Measurements from ENCODE around the gene BACH2. TPM values are rescaled to one million over a fixed set of nuclear protein-coding genes. Genes with fewer than 3 reads are reported as not detected.

Gene BACH2
- total and polyA plus RNA-seq, 2 donors (not counting 1 experiment from before 2014, with no cell fraction given) = 2.2 to 2.6 TPM

DNA sequence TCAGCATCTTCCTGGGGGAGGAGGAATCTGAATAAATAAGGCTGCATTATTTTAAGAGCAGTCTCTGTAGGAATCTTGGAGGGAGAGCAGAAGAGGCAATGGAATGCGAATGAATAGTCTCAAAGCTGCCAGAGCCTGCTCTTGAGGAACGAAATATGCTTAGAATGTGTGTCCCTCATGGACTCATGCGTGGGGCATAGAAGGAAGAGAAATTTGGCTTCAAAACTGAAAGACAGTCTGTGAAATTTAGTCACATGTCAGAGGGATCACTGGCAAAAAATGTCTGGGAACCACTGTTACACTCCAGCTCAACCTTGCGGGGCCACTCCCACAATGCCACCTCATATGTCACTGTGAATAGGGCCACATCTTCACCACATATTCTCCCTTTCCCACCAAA lies 306.9 kb downstream of the BACH2 start:
- Histone ChIP-seq H2AFZ (ENCODE audit: low read length) (no peak overlapping the region), H3K36me3 (ENCODE audit: control insufficient read depth, insufficient read depth, low read length) (no peaks in the 10 kb centered on the region), H3K4me3 (replicated peaks in 1 of 4; ENCODE audit: control extremely low read depth in 1 of 4, insufficient read depth in 1 of 4, low read depth in 3 of 4, low read length in 4 of 4) (no peak overlapping the region), H3K9ac (ENCODE audit: insufficient read depth, low read length) (no peak overlapping the region), H3K9me3 (ENCODE audit: control insufficient read depth, insufficient read depth, low read depth, low read length) (no peaks in the 10 kb centered on the region), H3K4me2 (ENCODE audit: extremely low read depth, insufficient read depth, low read length) (no peak overlapping the region), H3K79me2 (ENCODE audit: control insufficient read depth, insufficient read depth, low read length) (no peaks in the 10 kb centered on the region), H3K27me3 (ENCODE audit: control insufficient read depth, insufficient read depth, low read length) (no peaks in the 10 kb centered on the region), H3K27ac (ENCODE audit: insufficient read depth, low read length) (peak overlapping the region; percentile 42), H4K20me1 (ENCODE audit: control insufficient read depth, extremely low read depth, insufficient read depth, low read length) (no peaks in the 10 kb centered on the region), H3K4me1 (ENCODE audit: control insufficient read depth, extremely low read depth, insufficient read depth, low read length) (peaks cover 21% of the 10 kb centered on the region)
- peak; percentile 56 to 97 for DNase-seq (ENCODE audit: low read depth in 2 of 2)
- TF ChIP-seq, protein P1, sequence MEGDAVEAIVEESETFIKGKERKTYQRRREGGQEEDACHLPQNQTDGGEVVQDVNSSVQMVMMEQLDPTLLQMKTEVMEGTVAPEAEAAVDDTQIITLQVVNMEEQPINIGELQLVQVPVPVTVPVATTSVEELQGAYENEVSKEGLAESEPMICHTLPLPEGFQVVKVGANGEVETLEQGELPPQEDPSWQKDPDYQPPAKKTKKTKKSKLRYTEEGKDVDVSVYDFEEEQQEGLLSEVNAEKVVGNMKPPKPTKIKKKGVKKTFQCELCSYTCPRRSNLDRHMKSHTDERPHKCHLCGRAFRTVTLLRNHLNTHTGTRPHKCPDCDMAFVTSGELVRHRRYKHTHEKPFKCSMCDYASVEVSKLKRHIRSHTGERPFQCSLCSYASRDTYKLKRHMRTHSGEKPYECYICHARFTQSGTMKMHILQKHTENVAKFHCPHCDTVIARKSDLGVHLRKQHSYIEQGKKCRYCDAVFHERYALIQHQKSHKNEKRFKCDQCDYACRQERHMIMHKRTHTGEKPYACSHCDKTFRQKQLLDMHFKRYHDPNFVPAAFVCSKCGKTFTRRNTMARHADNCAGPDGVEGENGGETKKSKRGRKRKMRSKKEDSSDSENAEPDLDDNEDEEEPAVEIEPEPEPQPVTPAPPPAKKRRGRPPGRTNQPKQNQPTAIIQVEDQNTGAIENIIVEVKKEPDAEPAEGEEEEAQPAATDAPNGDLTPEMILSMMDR (conservative IDR thresholded peaks at IDR 0.05 in 1 of 2, IDR thresholded peaks at IDR 0.05 in 1 of 2; ENCODE audit: low read depth in 1 of 2, low read length in 2 of 2) = no peak
- TF ChIP-seq EZH2 (IDR thresholded peaks at IDR 0.05; ENCODE audit: low read length, missing control alignments) = no peak

DNA sequence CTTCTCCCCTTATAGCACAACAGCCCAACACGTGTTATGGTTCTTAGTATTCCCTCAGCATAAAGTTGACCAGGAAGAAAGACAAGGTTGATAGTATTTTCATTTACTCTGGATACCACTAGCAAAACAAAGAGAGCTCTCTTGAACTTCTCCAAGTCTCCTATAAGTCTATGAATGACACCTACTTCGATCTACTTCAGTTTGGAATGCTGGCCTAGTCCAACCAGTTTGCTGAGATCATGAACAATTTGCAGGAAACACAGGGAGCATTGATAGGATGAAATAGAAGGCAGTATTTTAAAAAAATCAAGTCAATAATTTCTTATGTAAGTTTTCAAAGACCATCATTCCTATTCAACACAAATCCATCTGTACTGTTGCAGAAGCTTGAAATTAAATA lies 308.8 kb downstream of the BACH2 start:
- no peak for TF ChIP-seq EZH2 (IDR thresholded peaks at IDR 0.05; ENCODE audit: low read length, missing control alignments)
- TF ChIP-seq, protein P1 (conservative IDR thresholded peaks at IDR 0.05 in 1 of 2, IDR thresholded peaks at IDR 0.05 in 1 of 2; ENCODE audit: low read depth in 1 of 2, low read length in 2 of 2) = no peak
- no peak overlapping the region for H3K4me2 ChIP-seq (ENCODE audit: extremely low read depth, insufficient read depth, low read length)
- peaks cover 22% of the 10 kb centered on the region for H3K4me1 ChIP-seq (ENCODE audit: control insufficient read depth, extremely low read depth, insufficient read depth, low read length)
- no peaks in the 10 kb centered on the region for H3K36me3 ChIP-seq (ENCODE audit: control insufficient read depth, insufficient read depth, low read length)
- no peak overlapping the region for H3K9ac ChIP-seq (ENCODE audit: insufficient read depth, low read length)
- no peak overlapping the region for H3K4me3 ChIP-seq (replicated peaks in 1 of 4; ENCODE audit: control extremely low read depth in 1 of 4, insufficient read depth in 1 of 4, low read depth in 3 of 4, low read length in 4 of 4)
- H3K27me3 ChIP-seq (ENCODE audit: control insufficient read depth, insufficient read depth, low read length) = no peaks in the 10 kb centered on the region
- H3K79me2 ChIP-seq (ENCODE audit: control insufficient read depth, insufficient read depth, low read length) = no peaks in the 10 kb centered on the region
- H2AFZ ChIP-seq (ENCODE audit: low read length) = no peak overlapping the region
- H4K20me1 ChIP-seq (ENCODE audit: control insufficient read depth, extremely low read depth, insufficient read depth, low read length) = no peaks in the 10 kb centered on the region
- no peaks in the 10 kb centered on the region for H3K9me3 ChIP-seq (ENCODE audit: control insufficient read depth, insufficient read depth, low read depth, low read length)
- DNase-seq (ENCODE audit: low read depth in 2 of 2) = no peak
- no peak overlapping the region for H3K27ac ChIP-seq (ENCODE audit: insufficient read depth, low read length)

DNA sequence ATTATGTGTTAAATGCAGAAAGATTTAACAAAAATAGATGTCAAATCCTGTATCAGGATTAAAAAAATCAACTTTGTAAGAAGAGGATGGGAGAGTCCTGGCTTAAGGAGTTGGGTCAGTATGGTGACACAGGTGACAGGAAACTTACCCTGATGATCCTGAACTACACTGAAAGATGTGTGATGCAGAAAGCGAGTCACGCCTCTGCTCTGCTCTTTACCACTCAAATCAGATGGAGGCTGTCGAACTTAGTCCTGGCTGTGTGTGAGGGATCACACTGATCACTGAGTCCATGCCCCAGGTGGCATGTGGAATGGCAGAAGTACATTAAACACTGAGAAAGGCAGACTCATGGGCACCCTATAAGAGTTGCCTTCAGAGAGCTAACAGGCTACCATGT lies 309.5 kb downstream of the BACH2 start:
- peak overlapping the region; percentile 61 for H3K27ac ChIP-seq (ENCODE audit: insufficient read depth, low read length)
- no peak overlapping the region for H3K9ac ChIP-seq (ENCODE audit: insufficient read depth, low read length)

More for the DNA sequence above, 309.5 kb downstream of the BACH2 start:
- no peaks in the 10 kb centered on the region for H3K36me3 ChIP-seq (ENCODE audit: control insufficient read depth, insufficient read depth, low read length)
- no peak overlapping the region for H3K4me3 ChIP-seq (replicated peaks in 1 of 4; ENCODE audit: control extremely low read depth in 1 of 4, insufficient read depth in 1 of 4, low read depth in 3 of 4, low read length in 4 of 4)
- H3K9me3 ChIP-seq (ENCODE audit: control insufficient read depth, insufficient read depth, low read depth, low read length) = no peaks in the 10 kb centered on the region
- DNase-seq (ENCODE audit: low read depth in 2 of 2) = no peak
- H3K79me2 ChIP-seq (ENCODE audit: control insufficient read depth, insufficient read depth, low read length) = no peaks in the 10 kb centered on the region
- no peak overlapping the region for H2AFZ ChIP-seq (ENCODE audit: low read length)
- H3K4me2 ChIP-seq (ENCODE audit: extremely low read depth, insufficient read depth, low read length) = peak overlapping the region; percentile 42
- peaks cover 22% of the 10 kb centered on the region for H3K4me1 ChIP-seq (ENCODE audit: control insufficient read depth, extremely low read depth, insufficient read depth, low read length)
- TF ChIP-seq EZH2 (IDR thresholded peaks at IDR 0.05; ENCODE audit: low read length, missing control alignments) = no peak
- TF ChIP-seq, protein P1 (conservative IDR thresholded peaks at IDR 0.05 in 1 of 2, IDR thresholded peaks at IDR 0.05 in 1 of 2; ENCODE audit: low read depth in 1 of 2, low read length in 2 of 2) = no peak
- H3K27me3 ChIP-seq (ENCODE audit: control insufficient read depth, insufficient read depth, low read length) = no peaks in the 10 kb centered on the region
- no peaks in the 10 kb centered on the region for H4K20me1 ChIP-seq (ENCODE audit: control insufficient read depth, extremely low read depth, insufficient read depth, low read length)

All from fibroblast of lung (primary cell).